ENCODE data around the gene SIRPA.

The SIRPA gene

GRCh38 chr20:1945134-1945618 lies 50.0 kb downstream of the SIRPA start:
- in situ Hi-C loops (cut with HindIII; ENCODE audit: low sequenced_read_pairs), result no loop called here

DNA sequence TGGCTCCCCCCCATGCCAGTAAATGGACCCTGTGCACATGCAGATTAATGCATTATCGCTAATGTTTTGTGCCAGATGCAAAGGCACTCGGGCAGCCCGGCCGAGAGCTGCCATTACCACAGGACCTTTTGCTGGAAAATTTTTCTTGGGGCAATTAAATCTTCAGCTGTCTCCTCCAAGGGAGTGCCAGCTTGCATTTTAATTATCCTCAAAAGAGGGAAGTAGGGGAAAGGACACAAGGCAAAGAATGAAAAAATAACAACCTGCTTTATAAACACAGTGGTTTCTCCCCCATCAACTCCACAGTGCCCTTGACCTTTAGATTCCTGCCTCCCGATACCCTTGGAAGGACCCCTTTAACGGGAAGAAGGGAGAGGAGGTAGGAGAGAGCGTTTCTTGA lies 50.5 kb downstream of the SIRPA start:
- in situ Hi-C loops (cut with HindIII; ENCODE audit: low sequenced_read_pairs), result no loop called here

DNA sequence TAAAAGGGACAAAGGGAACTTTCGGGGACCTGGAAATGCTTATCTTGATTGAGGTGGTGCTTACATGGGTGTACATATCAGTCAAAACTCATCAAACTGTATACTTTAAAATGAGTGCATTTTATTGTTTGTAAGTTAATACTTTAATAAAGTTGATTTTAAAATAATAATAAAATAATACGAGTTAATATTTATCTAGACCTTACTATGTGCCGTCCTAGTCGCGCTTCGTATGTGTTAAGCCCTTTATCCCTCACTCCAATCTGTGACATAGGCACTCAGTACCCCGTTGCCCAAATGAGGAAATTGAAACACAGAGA lies 51.2 kb downstream of the SIRPA start:
- in situ Hi-C loops (cut with HindIII; ENCODE audit: low sequenced_read_pairs), result no loop called here

GRCh38 chr20:1946762-1947534 lies 51.7 kb downstream of the SIRPA start:
- in situ Hi-C loops (cut with HindIII; ENCODE audit: low sequenced_read_pairs), result no loop called here

- in situ Hi-C loops (cut with HindIII; ENCODE audit: low sequenced_read_pairs), result no loop called here
Measured at GRCh38 chr20:1947535-1947846, 52.3 kb downstream of the SIRPA start.

DNA sequence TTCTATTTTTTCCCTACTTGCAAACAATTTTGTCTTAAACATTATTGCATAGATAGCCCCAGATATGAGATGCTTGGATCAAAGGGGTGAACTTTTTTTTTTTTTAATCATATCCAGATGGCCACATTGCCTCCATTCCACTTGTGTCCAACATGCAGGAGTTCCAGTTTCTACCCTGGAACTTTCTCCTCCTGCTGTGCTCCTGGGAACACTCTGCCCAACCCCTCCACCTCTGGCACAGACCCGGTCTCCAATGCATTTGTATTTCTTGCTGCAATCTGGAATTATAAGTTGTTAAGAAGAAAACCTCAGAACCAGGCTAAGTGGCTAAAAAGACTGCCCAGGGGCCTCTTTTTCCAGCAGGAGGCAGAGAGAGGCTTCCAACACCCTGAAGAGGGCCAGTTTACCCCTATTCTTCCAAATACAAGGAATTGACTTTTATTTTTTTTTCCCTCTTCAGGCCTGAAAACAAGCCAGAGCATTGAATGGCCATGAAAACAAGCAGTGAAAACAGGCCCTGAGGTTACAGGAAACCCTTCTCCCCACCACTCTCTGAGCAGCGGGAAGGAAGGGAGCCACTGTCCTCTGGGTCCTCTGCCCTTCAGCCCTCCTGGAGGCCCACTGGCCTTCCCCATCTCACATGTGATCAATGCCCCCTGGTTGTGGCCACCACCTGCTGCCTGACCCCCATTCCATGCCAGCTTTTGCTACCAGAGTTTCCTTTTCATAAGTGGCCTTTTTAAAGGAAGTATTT lies 54.3 kb downstream of the SIRPA start:
- in situ Hi-C loops (cut with HindIII; ENCODE audit: low sequenced_read_pairs), result loop anchor here (10.0 kb wide), 1 partner anchor 215 kb away; no protein-coding TSS in a partner anchor

DNA sequence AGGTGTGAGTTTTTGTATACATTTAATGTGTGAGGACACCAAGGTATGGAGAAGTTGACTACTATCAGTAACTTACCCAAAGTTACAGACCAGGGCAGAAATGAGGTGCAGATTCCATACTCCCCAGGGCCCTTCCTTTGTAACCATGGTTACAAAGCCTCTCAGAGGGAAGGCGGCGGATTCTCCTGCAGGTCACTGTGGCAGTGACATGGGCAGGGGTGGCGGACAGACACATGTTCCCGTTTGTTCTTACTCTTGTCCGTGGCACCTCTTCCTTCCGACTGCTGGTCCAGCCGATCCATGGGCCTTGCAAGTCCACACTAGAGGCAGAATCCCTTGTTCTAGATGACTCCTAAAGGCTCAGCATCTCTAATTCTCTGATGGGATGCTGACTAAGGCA lies 55.6 kb downstream of the SIRPA start:
- in situ Hi-C loops (cut with HindIII; ENCODE audit: low sequenced_read_pairs), result loop anchor here (10.0 kb wide), 1 partner anchor 214 kb away; no protein-coding TSS in a partner anchor

DNA sequence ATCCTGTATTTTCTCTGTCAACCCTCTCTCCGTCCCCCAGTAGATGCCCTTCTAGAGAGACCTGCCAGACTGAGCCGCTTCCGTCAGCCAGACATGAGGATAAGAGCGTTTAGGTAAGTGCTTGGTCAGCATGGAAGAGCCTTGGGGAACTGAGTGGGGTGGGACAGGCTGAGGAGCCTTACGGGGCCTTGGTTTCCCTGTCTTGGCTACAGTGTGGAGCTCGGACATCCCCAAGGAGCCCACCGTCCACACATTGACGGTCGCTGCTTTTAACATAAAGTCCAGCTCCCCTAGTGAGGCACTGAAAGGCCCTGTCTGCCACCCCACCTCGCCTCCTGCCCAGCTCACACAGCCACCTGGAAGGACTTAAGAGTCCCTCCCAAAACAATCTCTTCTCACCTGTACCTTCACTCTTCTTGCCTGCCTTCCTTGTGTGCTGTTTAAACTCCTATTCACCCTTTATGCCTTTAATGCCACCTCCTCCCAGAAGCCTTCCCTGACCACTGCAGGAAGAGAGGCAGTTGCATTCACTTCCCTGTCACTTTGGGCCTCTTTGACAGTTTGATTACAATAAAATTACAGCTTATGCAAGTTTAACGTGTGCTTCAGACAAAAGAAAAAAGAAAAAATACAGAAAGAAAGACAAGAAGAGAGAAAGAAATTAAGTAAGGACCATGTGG lies 56.4 kb downstream of the SIRPA start:
- in situ Hi-C loops (cut with HindIII; ENCODE audit: low sequenced_read_pairs), result loop anchor here (10.0 kb wide), 1 partner anchor 213 kb away; no protein-coding TSS in a partner anchor

- in situ Hi-C loops (cut with HindIII; ENCODE audit: low sequenced_read_pairs), result loop anchor here (10.0 kb wide), 1 partner anchor 212 kb away; no protein-coding TSS in a partner anchor
Measured at GRCh38 chr20:1952737-1953530, 57.7 kb downstream of the SIRPA start.

DNA sequence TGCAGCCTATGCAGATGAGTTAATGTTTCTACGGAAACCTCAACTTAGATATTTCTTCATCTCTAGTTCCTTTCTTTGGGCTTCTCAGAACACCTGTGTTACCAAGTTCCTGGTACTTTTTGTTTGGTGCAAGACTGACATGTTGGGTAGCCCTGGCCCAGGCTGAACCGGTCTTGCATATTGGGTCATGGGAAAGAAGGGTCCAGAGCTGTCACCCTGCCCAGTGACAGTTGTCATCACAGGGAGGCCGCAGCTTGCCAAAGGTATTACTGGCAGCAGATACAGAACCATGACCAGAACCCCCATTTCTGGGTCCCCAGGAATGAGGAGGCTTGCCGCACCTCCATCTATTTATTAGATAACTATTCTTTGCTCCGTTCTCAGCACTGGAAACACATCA lies 58.4 kb downstream of the SIRPA start:
- in situ Hi-C loops (cut with HindIII; ENCODE audit: low sequenced_read_pairs), result loop anchor here (10.0 kb wide), 1 partner anchor 211 kb away; no protein-coding TSS in a partner anchor

DNA sequence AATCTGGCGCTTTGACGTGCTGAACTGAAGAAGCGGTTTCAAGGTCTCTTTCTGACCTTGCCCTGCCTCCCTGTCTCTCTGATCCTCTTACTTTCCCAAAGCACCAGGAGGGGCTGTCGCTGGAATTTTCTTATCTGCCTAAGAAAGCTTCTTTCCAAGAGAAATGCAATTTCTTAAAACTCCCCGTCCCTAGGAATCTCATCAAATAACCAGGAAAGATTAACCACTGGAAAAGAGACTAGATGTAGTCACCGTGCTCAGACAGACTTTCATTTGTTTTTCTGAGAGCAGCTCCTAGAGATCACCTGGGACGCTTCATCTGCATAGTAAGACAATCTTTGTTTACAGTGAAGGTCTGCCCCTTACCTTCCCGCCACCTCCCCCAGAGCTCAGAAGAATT lies 60.0 kb downstream of the SIRPA start:
- in situ Hi-C loops (cut with HindIII; ENCODE audit: low sequenced_read_pairs), result loop anchor here (10.0 kb wide), 1 partner anchor 210 kb away; no protein-coding TSS in a partner anchor

DNA sequence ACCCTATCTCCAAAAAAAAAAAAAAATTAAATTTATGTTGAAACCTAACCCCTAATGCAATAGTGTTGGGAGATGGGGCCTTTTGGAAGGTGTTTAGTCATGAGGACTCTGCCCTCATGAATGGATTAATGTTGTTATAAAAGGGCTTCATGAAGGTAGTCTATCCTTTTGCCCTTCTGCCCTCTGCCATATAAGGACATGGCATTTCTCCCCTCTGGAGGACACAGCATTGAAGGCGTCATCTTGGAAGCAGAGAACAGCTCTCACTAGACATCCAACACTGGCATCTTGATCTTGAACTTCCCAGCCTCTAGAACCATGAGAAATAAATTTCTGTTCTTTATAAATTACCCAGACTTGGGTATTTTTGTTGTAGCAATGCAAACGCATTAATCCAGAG lies 63.2 kb downstream of the SIRPA start:
- in situ Hi-C loops (cut with HindIII; ENCODE audit: low sequenced_read_pairs), result loop anchor here (10.0 kb wide), 1 partner anchor 206 kb away; no protein-coding TSS in a partner anchor

- in situ Hi-C loops (cut with HindIII; ENCODE audit: low sequenced_read_pairs), result loop anchor here (10.0 kb wide), 1 partner anchor 206 kb away; no protein-coding TSS in a partner anchor
Measured at GRCh38 chr20:1959156-1959555, 63.9 kb downstream of the SIRPA start.

DNA sequence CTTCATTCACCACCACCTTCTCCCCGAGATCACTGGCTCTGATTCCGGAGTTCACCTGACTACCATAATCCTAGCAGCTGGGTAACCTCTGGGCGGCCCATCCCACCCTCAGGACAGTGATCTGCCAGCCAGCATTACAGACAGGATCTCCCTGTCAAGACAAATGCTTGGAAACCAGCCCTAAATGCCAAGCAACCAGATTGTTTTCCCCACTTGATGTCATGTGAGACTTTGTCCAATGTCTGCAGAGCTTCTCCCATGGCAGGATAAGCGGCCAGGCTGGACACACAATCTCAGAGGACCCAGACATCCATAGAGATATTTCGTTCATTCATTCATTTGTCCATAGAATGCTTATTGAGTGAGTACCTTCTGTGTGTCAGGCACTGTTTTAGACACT lies 66.2 kb downstream of the SIRPA start:
- in situ Hi-C loops (cut with HindIII; ENCODE audit: low sequenced_read_pairs), result no loop called here

GRCh38 chr20:1964061-1964460 lies 68.9 kb downstream of the SIRPA start:
- in situ Hi-C loops (cut with HindIII; ENCODE audit: low sequenced_read_pairs), result no loop called here

- in situ Hi-C loops (cut with HindIII; ENCODE audit: low sequenced_read_pairs), result no loop called here
Measured at GRCh38 chr20:1964659-1965405, 69.6 kb downstream of the SIRPA start.

DNA sequence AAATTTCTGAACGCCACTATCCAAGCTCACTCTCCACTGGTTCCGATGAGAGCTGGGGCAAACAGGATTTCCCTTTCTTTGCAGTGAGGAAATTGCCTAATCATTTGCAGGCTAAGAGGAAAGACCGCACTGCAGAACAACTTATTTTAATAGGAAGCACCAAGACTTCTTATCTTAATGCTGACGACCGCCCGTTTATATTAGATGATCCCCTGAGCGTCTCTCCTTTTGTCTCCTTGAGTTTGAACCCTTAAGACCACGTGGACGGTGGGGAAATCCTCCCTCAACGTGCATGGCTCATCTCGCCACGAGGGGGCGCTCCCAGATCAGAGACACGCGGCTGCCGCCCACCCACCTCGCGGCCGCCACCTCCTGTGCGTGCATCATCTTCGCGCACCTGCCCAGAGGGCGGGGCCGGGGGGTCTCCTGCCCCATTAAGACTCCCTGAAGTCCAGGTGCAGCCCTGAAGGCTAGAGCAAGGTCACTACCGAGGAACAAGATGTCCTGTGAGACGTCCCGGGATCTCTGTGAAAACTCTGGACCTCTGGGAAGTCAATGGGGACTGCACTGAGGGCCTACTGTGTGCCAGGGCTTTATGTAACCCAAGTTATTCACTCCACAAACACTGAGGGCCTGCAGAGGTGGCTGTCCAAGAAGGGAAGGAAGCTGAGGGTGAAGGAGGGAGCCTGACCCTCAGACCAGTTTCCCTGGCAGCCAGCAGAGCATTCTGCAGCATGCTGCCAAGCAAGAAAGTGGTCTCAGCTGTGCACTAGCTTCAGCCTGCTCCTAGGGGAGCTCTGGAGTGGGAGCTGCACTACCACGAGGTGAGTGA lies 70.5 kb downstream of the SIRPA start:
- in situ Hi-C loops (cut with HindIII; ENCODE audit: low sequenced_read_pairs), result no loop called here

GRCh38 chr20:1968964-1969363 lies 73.8 kb downstream of the SIRPA start:
- in situ Hi-C loops (cut with HindIII; ENCODE audit: low sequenced_read_pairs), result no loop called here
